ES-I3 (cell line): Measurements from ENCODE around the gene TFE3.

Experiments
- H3K36me3 ChIP-seq: 2 replicates; pipeline ENCODE4 v1.6.1; 2013; ENCODE audit warnings: mild to moderate bottlenecking, low read length, control low read depth, moderate library complexity; ENCODE audit not compliant: insufficient read depth
- H3K4me1 ChIP-seq: 2 replicates; pipeline ENCODE4 v1.6.1; 2013; ENCODE audit warnings: mild to moderate bottlenecking, control low read depth, low read length; ENCODE audit not compliant: insufficient read depth
- H3K9ac ChIP-seq: 2 replicates; pipeline ENCODE4 v1.6.1; 2013; ENCODE audit warnings: low read depth, mild to moderate bottlenecking, low read length, moderate library complexity
- H3K9me3 ChIP-seq: 2 replicates; pipeline ENCODE4 v1.6.1; 2013; ENCODE audit warnings: mild to moderate bottlenecking, low read length, moderate library complexity; ENCODE audit not compliant: control insufficient read depth, insufficient read depth

TFE3 gene

GRCh38 chrX:49053223-49054072, 10.3 kb upstream of the TFE3 start:
- peak overlapping the region; percentile 54 for H3K9ac ChIP-seq
- peaks cover 7% of the 10 kb centered on the region for H3K4me1 ChIP-seq
- H3K9me3 ChIP-seq, result no peaks in the 10 kb centered on the region

GRCh38 chrX:49043987-49044281, 777 bp upstream of the TFE3 start:
- H3K9me3 ChIP-seq, result no peaks in the 10 kb centered on the region
- peaks cover 8% of the 10 kb centered on the region for H3K4me1 ChIP-seq
- H3K9ac ChIP-seq, result peak overlapping the region; percentile 50; the same call in 1 of the 2 replicates
- H3K36me3 ChIP-seq, result peaks cover 7% of the 10 kb centered on the region

More at GRCh38 chrX:49053223-49054072, 10.3 kb upstream of the TFE3 start:
- H3K36me3 ChIP-seq, result 0 out of 2 replicates have a peak, but pooled peaks cover 3% of the 10 kb centered on the region

- Histone ChIP-seq H3K9ac (peak overlapping the region; percentile 73), H3K36me3 (peaks cover 19% of the 10 kb centered on the region), H3K4me1 (peaks cover 12% of the 10 kb centered on the region), H3K9me3 (no peaks in the 10 kb centered on the region)
Measured at GRCh38 chrX:49042581-49043219, 457 bp downstream of the TFE3 start.

DNA sequence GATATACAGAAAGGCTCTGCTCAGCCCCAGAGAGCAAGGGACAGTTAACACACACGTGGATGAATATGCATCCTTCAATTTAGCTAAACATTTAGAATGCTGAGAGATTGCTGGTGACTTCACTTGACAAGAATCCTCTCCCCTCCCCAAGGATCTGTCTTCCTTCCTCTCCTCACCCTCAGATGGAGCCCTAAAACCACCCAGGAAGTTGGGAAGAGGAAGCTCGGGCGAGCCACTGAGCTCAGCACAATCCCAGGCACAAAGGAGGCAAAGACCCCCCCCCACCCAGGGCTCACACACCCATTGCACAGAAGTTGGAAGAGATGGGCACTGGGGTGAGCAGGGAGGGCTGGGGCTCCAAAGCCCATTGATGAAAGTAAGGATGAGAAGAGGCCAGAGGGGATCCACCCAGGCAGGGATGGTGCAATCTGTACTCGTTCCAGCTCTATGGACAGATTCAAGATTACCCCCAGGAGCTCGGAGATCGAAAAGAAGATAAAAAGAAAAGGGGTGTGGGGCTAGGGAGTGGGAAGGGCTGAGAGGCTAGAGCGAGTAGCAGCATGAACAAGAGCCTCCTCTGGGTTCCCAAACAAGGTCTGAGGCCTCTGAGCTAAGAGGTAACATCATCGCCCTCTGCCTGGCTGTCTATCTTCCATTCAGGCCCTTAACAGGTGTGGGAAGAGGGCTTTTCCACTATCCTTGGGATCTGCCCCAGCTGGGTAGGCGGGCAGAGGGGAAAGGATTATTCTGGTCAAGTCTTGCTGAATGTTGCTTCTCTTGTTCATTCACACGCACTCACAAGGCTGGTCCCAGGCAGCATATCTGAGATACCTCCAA, 1.2 kb downstream of the TFE3 start:
- peaks cover 22% of the 10 kb centered on the region for H3K36me3 ChIP-seq
- peaks cover 12% of the 10 kb centered on the region for H3K4me1 ChIP-seq
- H3K9ac ChIP-seq, result peak overlapping the region; percentile 73
- no peaks in the 10 kb centered on the region for H3K9me3 ChIP-seq

- H3K36me3 ChIP-seq, result peaks cover 22% of the 10 kb centered on the region
- H3K4me1 ChIP-seq, result peaks cover 12% of the 10 kb centered on the region
- peak overlapping the region; percentile 23 for H3K9ac ChIP-seq
- H3K9me3 ChIP-seq, result no peaks in the 10 kb centered on the region
Measured at GRCh38 chrX:49040376-49040955, 2.7 kb downstream of the TFE3 start.

DNA sequence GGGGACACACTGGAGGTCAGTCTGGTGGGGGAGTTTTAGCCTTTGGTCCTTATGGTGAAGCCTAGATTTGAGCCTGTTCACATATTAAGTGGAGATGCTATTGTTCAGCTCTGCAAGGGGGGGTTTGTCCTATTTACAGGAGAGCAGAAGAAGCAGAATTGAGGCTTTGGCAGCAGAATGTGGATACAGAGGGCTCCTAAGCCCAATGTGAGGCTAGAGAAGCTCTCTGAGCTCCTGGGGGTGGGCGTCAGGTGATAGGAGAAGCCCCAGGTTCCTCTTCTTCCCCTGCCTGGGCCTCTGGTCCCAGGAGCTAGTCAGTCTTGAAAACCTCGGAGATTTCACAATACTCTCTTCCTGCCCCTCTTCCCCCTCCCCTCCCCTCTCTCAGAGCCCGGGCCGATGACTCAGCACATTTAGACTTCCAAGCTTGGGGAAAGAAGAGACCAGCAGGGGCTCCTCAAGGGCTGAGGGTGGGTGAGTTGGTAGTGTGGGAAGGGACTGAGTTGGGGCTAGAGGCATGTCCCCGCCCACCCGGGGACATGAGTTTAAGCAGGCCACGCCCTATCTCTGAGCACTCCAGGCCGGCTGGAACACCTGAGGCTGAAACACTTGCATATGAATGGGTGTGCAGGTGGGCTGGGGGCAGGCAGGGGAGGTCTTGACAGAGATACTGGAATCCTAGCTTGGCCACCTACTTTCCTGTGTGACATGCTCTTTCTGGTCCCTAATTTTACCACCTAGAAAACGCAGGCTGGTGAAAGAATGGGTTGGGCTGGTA, 3.4 kb downstream of the TFE3 start:
- Histone ChIP-seq H3K36me3 (peaks cover 22% of the 10 kb centered on the region), H3K9me3 (no peaks in the 10 kb centered on the region), H3K9ac (peak overlapping the region; percentile 23), H3K4me1 (peaks cover 12% of the 10 kb centered on the region)

DNA sequence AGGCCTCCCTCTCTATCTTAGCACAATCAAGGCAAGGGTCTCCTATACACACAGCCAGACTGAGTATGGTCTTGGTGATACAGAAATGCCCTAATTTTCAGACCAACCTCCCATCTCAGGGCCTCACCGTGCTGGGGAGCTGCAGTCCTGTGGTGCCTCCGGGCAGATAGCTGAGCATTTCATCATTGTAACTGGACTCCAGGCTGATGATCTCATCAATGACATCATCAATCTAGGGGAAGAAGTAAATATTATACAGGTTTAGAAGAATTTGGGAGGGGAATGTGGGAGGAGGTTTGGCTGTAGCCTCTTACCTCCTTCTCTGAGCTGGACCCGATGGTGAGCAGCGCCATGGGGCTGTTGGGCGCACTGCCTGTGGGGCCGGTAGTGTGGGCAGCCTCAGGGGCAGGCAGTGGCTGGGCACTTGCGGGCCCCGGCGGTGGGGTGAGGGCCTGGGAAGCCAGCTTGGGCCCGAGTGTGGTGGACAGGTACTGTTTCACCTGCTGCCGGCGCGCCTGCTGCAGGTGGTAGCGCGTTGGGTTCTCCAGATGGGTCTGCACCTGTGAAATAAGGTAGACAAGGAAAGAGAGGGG, 5.2 kb downstream of the TFE3 start:
- no peaks in the 10 kb centered on the region for H3K9me3 ChIP-seq

DNA sequence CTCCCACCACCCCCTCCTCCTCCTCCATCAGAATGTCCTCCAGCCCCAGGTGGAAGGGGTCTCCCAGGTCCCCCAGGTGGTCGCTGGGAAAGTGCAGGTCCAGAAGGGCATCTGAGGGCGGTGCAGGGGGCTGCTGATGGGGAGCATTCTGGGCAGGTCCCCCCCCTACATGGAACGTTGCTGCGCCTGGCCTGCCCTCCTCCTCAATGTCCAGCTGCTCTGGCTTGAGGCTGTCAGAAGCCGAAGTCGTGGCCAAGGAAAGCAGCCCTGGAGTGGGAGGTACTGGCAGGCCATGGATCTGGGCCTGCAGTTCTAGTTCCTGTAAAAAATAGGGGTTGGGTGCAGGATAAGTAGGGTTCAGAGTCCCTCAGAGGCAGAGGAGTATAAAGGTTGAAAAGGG, 12.9 kb downstream of the TFE3 start:
- Histone ChIP-seq H3K9me3 (no peaks in the 10 kb centered on the region), H3K36me3 (peaks cover 31% of the 10 kb centered on the region), H3K9ac (no peak overlapping the region), H3K4me1 (peaks cover 5% of the 10 kb centered on the region)

More for the DNA sequence above, 5.2 kb downstream of the TFE3 start:
- H3K36me3 ChIP-seq, result peaks cover 37% of the 10 kb centered on the region
- no peak overlapping the region for H3K9ac ChIP-seq
- H3K4me1 ChIP-seq, result peaks cover 12% of the 10 kb centered on the region

DNA sequence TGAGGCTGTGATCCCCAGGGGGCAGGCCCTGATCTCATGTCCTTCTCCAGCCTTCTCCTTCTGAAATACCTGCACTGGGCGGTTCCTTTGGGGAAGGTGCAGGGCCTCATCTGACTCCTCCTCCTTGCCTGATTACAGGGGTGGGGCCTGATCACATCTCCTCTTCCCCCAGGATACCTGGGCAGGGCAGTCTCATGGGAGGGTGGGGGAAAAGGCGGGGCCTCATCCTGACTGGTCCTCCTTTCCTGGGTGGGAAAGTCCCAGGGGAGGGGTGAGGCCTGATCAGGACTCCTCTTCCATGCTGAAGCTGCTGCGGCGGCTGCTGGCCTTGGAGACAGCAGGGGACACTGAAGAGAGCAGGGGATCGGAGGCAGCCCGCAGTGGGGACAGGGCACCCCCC, 13.3 kb downstream of the TFE3 start:
- no peaks in the 10 kb centered on the region for H3K9me3 ChIP-seq
- H3K36me3 ChIP-seq, result peaks cover 31% of the 10 kb centered on the region
- H3K4me1 ChIP-seq, result peaks cover 5% of the 10 kb centered on the region
- no peak overlapping the region for H3K9ac ChIP-seq

- Histone ChIP-seq H3K9ac (no peak overlapping the region), H3K36me3 (peaks cover 6% of the 10 kb centered on the region; the same call in 1 of the 2 replicates), H3K4me1 (no peaks in the 10 kb centered on the region), H3K9me3 (no peaks in the 10 kb centered on the region)
Measured at GRCh38 chrX:49019599-49020249, 23.4 kb downstream of the TFE3 start.

DNA sequence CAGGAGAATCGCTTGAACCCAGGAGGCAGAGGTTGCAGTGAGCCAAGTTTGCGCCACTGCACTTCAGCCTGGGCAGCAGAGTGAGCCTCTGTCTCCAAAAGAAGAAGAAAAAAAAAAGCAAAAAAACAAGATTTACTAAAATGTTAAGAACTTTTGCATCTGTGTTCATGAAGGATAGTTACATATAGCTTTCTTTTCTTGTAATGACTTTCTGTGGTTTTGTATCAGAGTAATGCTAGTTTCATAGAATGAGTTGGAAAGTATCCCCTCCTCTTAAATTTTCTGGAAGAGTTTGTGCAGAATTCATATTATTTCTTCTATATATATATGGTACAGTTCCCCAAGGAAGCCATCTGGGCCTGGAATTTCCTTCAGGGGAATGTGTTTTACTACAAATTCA, 24.1 kb downstream of the TFE3 start:
- H3K9ac ChIP-seq, result no peak overlapping the region
- H3K4me1 ChIP-seq, result no peaks in the 10 kb centered on the region
- no peaks in the 10 kb centered on the region for H3K9me3 ChIP-seq
- H3K36me3 ChIP-seq, result no peaks in the 10 kb centered on the region

DNA sequence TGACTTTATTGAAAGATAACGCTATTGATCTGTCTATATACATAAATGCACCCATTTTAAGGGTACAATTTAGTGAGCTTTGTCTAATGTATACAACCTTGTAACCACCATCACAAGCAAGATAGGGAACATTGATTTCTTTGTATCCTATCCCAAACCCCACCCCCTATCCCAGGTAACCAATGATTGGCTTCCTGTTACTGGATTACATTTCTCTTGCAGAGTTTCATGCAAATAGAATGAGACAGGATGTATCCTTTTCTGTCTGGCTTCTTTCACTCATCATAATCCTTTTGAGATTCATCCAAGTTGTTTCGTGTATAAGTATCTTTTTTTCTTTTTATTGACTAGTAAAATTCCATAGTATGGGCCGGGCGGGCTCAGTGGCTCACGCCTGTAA, 39.5 kb downstream of the TFE3 start:
- Histone ChIP-seq H3K9me3 (no peaks in the 10 kb centered on the region), H3K9ac (no peak overlapping the region), H3K36me3 (no peaks in the 10 kb centered on the region), H3K4me1 (no peaks in the 10 kb centered on the region)
